ENCODE data around the gene LDLRAP1.

LDLRAP1 gene

GRCh38 chr1:25524568-25525360 lies 18.6 kb upstream of the LDLRAP1 start:
- DNase-seq, result no peak

GRCh38 chr1:25525361-25525688 lies 18.1 kb upstream of the LDLRAP1 start:
- DNase-seq, result no peak

- no peak for DNase-seq
Measured at GRCh38 chr1:25526753-25527152, 16.7 kb upstream of the LDLRAP1 start.

GRCh38 chr1:25527226-25527846 lies 16.1 kb upstream of the LDLRAP1 start:
- DNase-seq, result no peak

- no peak for DNase-seq
Measured at GRCh38 chr1:25527946-25528595, 15.3 kb upstream of the LDLRAP1 start.

- no peak for DNase-seq
Measured at GRCh38 chr1:25528881-25529517, 14.4 kb upstream of the LDLRAP1 start.

- no peak for DNase-seq
Measured at GRCh38 chr1:25529518-25530185, 13.8 kb upstream of the LDLRAP1 start.

- no peak for DNase-seq
Measured at GRCh38 chr1:25530186-25531081, 13.0 kb upstream of the LDLRAP1 start.

GRCh38 chr1:25531082-25531461 lies 12.3 kb upstream of the LDLRAP1 start:
- no peak for DNase-seq

- no peak for DNase-seq
Measured at GRCh38 chr1:25532970-25533369, 10.4 kb upstream of the LDLRAP1 start.

GRCh38 chr1:25533775-25534409 lies 9.5 kb upstream of the LDLRAP1 start:
- DNase-seq, result no peak

- DNase-seq, result no peak
Measured at GRCh38 chr1:25534410-25534788, 9.0 kb upstream of the LDLRAP1 start.

- DNase-seq, result no peak
Measured at GRCh38 chr1:25536124-25536523, 7.3 kb upstream of the LDLRAP1 start.

GRCh38 chr1:25537153-25537831 lies 6.1 kb upstream of the LDLRAP1 start:
- DNase-seq, result peak; percentile 59

- no peak for DNase-seq
Measured at GRCh38 chr1:25538191-25538767, 5.1 kb upstream of the LDLRAP1 start.

- no peak for DNase-seq
Measured at GRCh38 chr1:25540750-25541342, 2.6 kb upstream of the LDLRAP1 start.

GRCh38 chr1:25541425-25541824 lies 2.0 kb upstream of the LDLRAP1 start:
- no peak for DNase-seq

- DNase-seq, result no peak
Measured at GRCh38 chr1:25541889-25542658, 1.3 kb upstream of the LDLRAP1 start.

GRCh38 chr1:25543005-25543424 lies 391 bp upstream of the LDLRAP1 start:
- DNase-seq, result no peak

Measured in eye (tissue), 1 donor.